SJCRH30 (cell line): Measurements from ENCODE around the gene TACR1. TPM values are rescaled to one million over a fixed set of nuclear protein-coding genes. Genes with fewer than 3 reads are reported as not detected.

Source experiments
- DNase-seq, 2 experiments: peaks; one replicate each; pipeline ENCODE4 v3.0.0-alpha.2; 2015 to 2020
- H3K27ac ChIP-seq: fragments of 250-450 bp; sonication (Bioruptor Pico); 2 replicates; pipeline ENCODE4 v1.5.1; 2020; ENCODE audit warnings: mild to moderate bottlenecking, moderate library complexity
- H3K27me3 ChIP-seq: fragments of 250-450 bp; sonication (Bioruptor Pico); 2 replicates; pipeline ENCODE4 v1.5.1; 2020; ENCODE audit warnings: mild to moderate bottlenecking, moderate library complexity
- H3K36me3 ChIP-seq: fragments of 250-450 bp; sonication (Bioruptor Pico); 2 replicates; pipeline ENCODE4 v1.5.1; 2020; ENCODE audit warnings: mild to moderate bottlenecking, moderate library complexity
- H3K4me1 ChIP-seq: fragments of 250-450 bp; sonication (Bioruptor Pico); 2 replicates; pipeline ENCODE4 v1.5.1; 2020; ENCODE audit warnings: mild to moderate bottlenecking, moderate library complexity
- H3K4me3 ChIP-seq: fragments of 250-450 bp; sonication (Bioruptor Pico); 2 replicates; pipeline ENCODE4 v1.5.1; 2020; ENCODE audit warnings: mild to moderate bottlenecking, moderate library complexity
- H3K9me3 ChIP-seq: fragments of 250-450 bp; sonication (Bioruptor Pico); replicated peaks from 2 replicates; pipeline ENCODE4 v1.5.1; 2020; ENCODE audit warnings: mild to moderate bottlenecking, moderate library complexity
- total RNA-seq: library from RNA; depleted of rRNA; stranded (reverse); fragments of >200 nt; shearing (Covaris generic); gene quantifications from 2 replicates; pipeline ENCODE4 v1.2.3, GENCODE V29; 2014

The TACR1 gene
- total RNA-seq, 1 experiment from 2014 or later, result not detected

DNA sequence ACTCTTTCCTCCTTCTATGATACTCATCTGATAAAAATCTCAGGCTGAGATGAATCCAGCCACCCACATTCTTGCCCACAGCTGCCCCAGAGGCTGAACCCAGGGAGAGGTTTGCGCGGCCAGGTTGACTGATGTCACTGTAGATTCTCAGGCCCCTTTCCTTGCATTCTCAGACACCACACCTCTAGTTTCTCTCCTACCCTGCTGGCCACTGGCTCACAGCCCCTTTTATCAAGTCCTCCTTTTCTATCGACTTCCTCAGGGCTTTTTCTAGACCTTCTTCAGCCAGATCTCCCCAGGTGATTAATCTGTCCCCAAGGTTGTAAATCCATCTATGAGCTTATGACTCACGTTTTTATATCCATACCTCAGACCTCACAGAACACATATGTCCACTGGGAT is 99.8 kb downstream of the TACR1 start:
- H3K9me3 ChIP-seq, result peaks cover 3% of the 10 kb centered on the region; the same call in 1 of the 2 replicates
- H3K27ac ChIP-seq, result no peak overlapping the region
- no peak overlapping the region for H3K4me3 ChIP-seq
- H3K36me3 ChIP-seq, result no peaks in the 10 kb centered on the region
- no peaks in the 10 kb centered on the region for H3K27me3 ChIP-seq
- peaks cover 3% of the 10 kb centered on the region; the same call in 1 of the 2 replicates for H3K4me1 ChIP-seq
- no peak for DNase-seq

DNA sequence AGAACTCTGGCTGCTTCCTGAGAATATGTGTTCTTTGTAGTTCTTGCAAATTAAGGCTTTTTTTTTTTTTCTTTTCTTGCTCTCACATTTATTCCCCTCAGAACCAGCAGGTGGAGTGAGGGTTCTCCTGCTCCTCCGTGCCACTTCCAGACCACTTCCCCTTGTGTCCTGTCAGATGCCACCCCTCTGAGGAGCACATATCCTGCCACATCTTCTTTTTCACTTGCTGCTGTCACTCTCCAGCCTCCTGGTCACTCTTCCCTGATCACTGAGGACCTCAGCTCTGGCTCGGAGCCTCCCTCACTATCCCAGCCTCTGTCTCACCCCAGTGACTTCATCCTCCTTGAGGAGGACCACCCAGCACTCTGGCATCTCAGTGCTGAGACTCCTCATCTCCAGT is 100.5 kb downstream of the TACR1 start:
- Histone ChIP-seq H3K27ac (no peak overlapping the region), H3K27me3 (no peaks in the 10 kb centered on the region), H3K9me3 (peaks cover 3% of the 10 kb centered on the region; the same call in 1 of the 2 replicates), H3K36me3 (no peaks in the 10 kb centered on the region), H3K4me3 (no peak overlapping the region), H3K4me1 (peaks cover 3% of the 10 kb centered on the region; the same call in 1 of the 2 replicates)
- peak; percentile 36 to 63 for DNase-seq

DNA sequence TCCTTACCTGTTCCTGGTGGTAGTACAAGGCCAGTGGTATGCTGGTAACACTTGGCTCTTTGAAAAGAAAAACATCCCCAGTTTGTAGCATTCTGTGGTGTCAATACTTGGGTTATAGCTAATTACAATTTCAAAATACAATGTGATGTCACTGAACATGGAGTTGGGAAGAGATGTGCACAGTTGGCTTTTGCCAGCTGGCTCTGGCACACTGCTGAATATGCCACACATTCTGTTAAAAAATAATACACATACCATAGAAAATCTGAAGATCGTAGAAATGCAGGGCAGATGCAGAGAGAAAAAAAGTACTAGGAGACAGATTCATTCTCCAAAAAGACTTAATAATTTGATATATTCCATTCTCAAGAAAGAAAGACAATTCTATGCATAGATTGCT is 101.5 kb downstream of the TACR1 start:
- Histone ChIP-seq H3K36me3 (no peaks in the 10 kb centered on the region), H3K27ac (no peak overlapping the region), H3K27me3 (no peaks in the 10 kb centered on the region), H3K4me3 (no peak overlapping the region), H3K4me1 (peaks cover 3% of the 10 kb centered on the region; the same call in 1 of the 2 replicates), H3K9me3 (peaks cover 3% of the 10 kb centered on the region; the same call in 1 of the 2 replicates)
- no peak for DNase-seq

DNA sequence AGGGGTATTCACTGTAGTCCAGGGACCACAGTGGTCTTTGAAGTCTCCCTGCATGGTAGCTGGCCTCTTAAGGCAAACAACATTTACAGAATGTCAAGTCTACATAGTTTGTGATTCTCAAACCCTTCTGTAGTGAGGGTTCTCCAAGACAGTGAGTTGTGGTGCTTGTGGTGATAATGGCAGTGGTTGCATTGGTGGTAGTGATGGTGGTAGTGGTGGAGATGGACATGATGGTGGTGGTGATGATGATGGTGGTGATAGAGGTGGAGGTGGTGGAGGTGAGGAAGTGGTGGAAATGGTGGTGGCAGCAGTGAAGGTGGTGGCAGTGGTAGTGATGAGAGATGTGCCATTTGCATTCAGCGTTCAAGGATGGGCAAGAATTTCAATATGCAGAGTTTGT is 104.9 kb downstream of the TACR1 start:
- no peaks in the 10 kb centered on the region for H3K36me3 ChIP-seq
- H3K9me3 ChIP-seq, result no peaks in the 10 kb centered on the region
- no peak for DNase-seq
- no peaks in the 10 kb centered on the region for H3K27me3 ChIP-seq
- H3K4me1 ChIP-seq, result no peaks in the 10 kb centered on the region
- no peak overlapping the region for H3K27ac ChIP-seq
- no peak overlapping the region for H3K4me3 ChIP-seq

DNA sequence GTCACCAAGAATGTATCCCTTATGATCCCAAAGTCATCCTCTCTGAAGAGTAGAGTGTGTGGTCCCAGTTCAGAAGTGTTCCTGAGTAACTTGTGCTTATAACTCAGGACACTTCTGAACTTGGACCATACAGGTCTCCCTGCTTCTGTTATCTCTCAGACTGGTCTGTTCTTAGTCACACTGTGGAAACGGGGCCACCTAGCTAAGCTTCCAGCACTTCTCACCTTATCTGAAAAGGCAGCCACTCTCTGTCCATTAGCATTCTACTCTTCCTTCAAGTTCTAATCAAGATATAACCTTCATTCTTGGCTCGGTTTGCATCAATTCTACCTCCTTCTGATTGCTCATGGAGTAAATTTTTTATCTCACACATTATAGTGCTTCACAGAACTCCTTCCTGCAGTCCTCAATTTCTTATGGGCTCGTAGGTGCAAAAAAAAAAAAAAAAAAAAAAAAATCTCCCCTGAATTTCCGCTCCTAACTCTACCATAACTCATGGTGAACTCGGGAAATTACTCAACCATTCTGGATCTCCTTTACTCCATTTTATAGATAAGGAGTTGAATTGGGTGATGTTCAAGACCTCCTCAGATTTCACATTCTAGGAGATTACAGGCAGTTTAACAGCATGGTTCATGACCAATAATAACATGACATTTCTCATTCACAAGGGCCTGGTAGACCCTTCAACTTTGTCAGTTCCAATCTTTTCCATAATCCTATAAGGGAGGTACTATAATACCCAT is 108.4 kb downstream of the TACR1 start:
- no peak for DNase-seq
- Histone ChIP-seq H3K27me3 (no peaks in the 10 kb centered on the region), H3K4me3 (no peak overlapping the region), H3K9me3 (no peaks in the 10 kb centered on the region), H3K4me1 (no peaks in the 10 kb centered on the region), H3K36me3 (no peaks in the 10 kb centered on the region), H3K27ac (no peak overlapping the region)

DNA sequence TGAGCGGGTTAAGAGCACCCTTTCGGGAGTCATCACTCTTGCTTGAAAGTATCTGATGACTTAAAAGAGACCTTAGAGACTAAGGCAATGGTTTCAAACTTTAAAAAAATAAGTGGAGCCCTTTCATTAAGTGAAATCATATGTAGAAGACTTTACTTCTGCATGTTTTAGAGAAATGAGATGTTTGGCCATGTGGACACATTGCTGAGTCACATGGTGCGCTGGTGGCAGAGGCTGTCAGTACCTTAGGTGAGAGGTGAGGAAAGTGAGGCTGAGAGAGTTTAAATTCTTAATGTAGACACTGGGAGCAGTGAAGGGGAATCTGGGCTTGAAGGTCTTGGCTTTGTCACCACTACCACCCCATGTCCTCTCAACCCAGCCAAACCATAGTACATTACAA is 109.8 kb downstream of the TACR1 start:
- no peak for DNase-seq
- no peak overlapping the region for H3K27ac ChIP-seq

DNA sequence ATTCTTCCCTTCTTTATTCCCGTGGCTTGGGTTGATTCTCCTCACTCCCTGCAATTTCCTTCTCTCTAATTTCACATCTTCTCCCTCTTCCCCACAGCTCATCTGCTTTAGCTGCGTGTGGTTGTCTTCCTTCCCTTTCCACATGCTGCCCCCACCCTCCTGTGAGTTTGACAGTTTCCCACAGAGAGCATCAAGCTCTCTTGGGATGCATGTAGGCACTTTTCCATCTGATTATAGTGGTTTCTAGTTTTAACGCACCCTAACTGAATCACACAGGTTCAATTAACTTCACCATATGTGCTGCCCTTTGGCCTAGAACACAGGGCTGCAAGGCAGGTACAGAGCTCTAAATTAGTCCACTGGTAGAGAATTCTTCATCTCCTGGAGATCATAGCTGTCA is 110.5 kb downstream of the TACR1 start:
- Histone ChIP-seq H3K4me1 (no peaks in the 10 kb centered on the region), H3K27me3 (no peaks in the 10 kb centered on the region), H3K36me3 (no peaks in the 10 kb centered on the region), H3K4me3 (no peak overlapping the region), H3K9me3 (no peaks in the 10 kb centered on the region), H3K27ac (no peak overlapping the region)
- no peak for DNase-seq

More for the DNA sequence above, 109.8 kb downstream of the TACR1 start:
- H3K4me1 ChIP-seq, result no peaks in the 10 kb centered on the region
- H3K9me3 ChIP-seq, result no peaks in the 10 kb centered on the region
- H3K36me3 ChIP-seq, result no peaks in the 10 kb centered on the region
- no peaks in the 10 kb centered on the region for H3K27me3 ChIP-seq
- no peak overlapping the region for H3K4me3 ChIP-seq

- 0 out of 2 replicates have a peak, but pooled peaks cover 6% of the 10 kb centered on the region for H3K9me3 ChIP-seq
- no peak for DNase-seq
- no peaks in the 10 kb centered on the region for H3K36me3 ChIP-seq
- H3K27me3 ChIP-seq, result no peaks in the 10 kb centered on the region
- no peak overlapping the region for H3K27ac ChIP-seq
- no peak overlapping the region for H3K4me3 ChIP-seq
- H3K4me1 ChIP-seq, result no peaks in the 10 kb centered on the region
Measured at GRCh38 chr2:75087736-75088135, 111.6 kb downstream of the TACR1 start.

DNA sequence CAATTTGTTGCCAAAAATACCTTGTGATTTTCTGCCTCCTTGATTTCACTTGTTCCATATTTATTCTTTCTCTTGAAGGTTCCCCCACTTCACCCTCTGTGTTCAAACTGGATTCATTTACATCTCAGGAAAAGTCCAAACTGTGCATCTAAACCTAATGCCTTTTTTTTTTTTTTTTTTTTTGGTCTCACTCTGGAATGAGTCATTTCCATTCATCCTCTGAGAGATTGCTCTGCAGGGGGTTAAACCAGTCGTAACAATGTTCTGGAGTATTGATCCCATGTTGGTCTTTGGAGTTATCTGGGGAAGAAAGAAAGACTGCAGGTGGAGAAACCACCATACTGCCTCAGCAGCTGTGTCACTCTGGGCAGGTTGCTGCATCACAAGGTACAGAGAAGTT is 119.7 kb downstream of the TACR1 start:
- H3K27me3 ChIP-seq, result no peaks in the 10 kb centered on the region
- H3K4me3 ChIP-seq, result no peak overlapping the region
- peaks cover 6% of the 10 kb centered on the region; the same call in 1 of the 2 replicates for H3K9me3 ChIP-seq
- no peaks in the 10 kb centered on the region for H3K36me3 ChIP-seq
- DNase-seq, result no peak
- peaks cover 34% of the 10 kb centered on the region for H3K4me1 ChIP-seq
- no peak overlapping the region for H3K27ac ChIP-seq

- no peaks in the 10 kb centered on the region for H3K36me3 ChIP-seq
- H3K4me3 ChIP-seq, result no peak overlapping the region
- no peak for DNase-seq
- peaks cover 41% of the 10 kb centered on the region for H3K4me1 ChIP-seq
- no peaks in the 10 kb centered on the region for H3K27me3 ChIP-seq
- H3K27ac ChIP-seq, result no peak overlapping the region
- H3K9me3 ChIP-seq, result peaks cover under 1% of the 10 kb centered on the region; the same call in 1 of the 2 replicates
Measured at GRCh38 chr2:75077909-75078308, 121.4 kb downstream of the TACR1 start.

- H3K27ac ChIP-seq, result peak overlapping the region; percentile 84
Measured at GRCh38 chr2:75076088-75076487, 123.2 kb downstream of the TACR1 start.

GRCh38 chr2:75074708-75075107 is 124.6 kb downstream of the TACR1 start:
- H3K4me3 ChIP-seq, result no peak overlapping the region
- peaks cover 39% of the 10 kb centered on the region for H3K4me1 ChIP-seq
- no peak for DNase-seq
- no peaks in the 10 kb centered on the region for H3K9me3 ChIP-seq
- no peak overlapping the region; the same call in 1 of the 2 replicates for H3K27ac ChIP-seq
- H3K36me3 ChIP-seq, result no peaks in the 10 kb centered on the region
- H3K27me3 ChIP-seq, result no peaks in the 10 kb centered on the region

More at GRCh38 chr2:75076088-75076487, 123.2 kb downstream of the TACR1 start:
- Histone ChIP-seq H3K4me3 (no peak overlapping the region; the same call in 1 of the 2 replicates), H3K9me3 (no peaks in the 10 kb centered on the region), H3K36me3 (no peaks in the 10 kb centered on the region), H3K4me1 (peaks cover 41% of the 10 kb centered on the region), H3K27me3 (no peaks in the 10 kb centered on the region)
- peak; percentile 93 to 99 for DNase-seq

DNA sequence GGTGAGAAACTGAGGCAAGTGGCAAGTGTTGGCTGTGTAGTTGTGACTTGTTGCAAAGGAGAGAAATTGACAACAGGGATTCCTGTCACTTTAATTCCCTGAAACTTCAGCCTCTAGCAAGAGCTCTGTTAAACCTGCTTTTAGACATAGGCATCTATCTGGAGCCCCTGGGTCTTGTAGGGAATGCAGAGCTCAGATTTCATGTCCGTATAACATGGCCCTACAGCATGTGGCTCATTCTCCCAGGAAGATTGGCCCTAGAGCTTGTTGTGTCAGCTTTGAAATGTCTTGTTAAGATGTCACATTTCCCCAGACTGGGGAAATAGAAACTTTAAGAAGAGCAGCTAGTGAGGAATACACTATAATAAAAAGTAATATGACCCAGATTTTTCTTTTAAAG is 125.1 kb downstream of the TACR1 start:
- H3K27ac ChIP-seq, result no peak overlapping the region; the same call in 1 of the 2 replicates
- no peak overlapping the region for H3K4me3 ChIP-seq
- H3K36me3 ChIP-seq, result no peaks in the 10 kb centered on the region
- H3K4me1 ChIP-seq, result peaks cover 34% of the 10 kb centered on the region
- H3K27me3 ChIP-seq, result no peaks in the 10 kb centered on the region
- peak; percentile 22 to 62 for DNase-seq
- H3K9me3 ChIP-seq, result peaks cover 2% of the 10 kb centered on the region; the same call in 1 of the 2 replicates

DNA sequence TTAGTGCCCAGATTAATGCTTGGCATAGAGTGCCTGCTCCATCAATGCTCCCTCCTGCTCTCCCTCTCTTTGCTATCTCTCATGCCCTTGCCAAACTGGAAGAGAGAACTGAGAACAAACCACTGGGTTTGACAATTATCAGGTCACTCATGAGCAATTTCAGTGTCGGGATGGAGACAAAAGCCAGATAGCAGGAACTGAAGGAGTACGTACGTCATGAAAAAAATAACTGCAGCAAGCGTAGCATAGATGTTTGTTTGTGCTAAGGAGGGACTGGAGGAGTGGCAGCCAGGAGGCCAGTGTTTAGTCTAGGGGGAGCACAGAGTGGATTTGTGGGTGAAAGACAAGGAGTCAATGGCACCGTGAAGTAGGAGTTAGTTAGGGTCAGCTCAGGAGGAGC is 127.6 kb downstream of the TACR1 start:
- peaks cover 5% of the 10 kb centered on the region; the same call in 1 of the 2 replicates for H3K9me3 ChIP-seq
- no peaks in the 10 kb centered on the region for H3K36me3 ChIP-seq
- DNase-seq, result no peak
- H3K4me1 ChIP-seq, result peaks cover 27% of the 10 kb centered on the region
- no peak overlapping the region for H3K27ac ChIP-seq
- no peak overlapping the region for H3K4me3 ChIP-seq
- H3K27me3 ChIP-seq, result no peaks in the 10 kb centered on the region

GRCh38 chr2:75068546-75068945 is 130.8 kb downstream of the TACR1 start:
- Histone ChIP-seq H3K27me3 (no peaks in the 10 kb centered on the region), H3K4me3 (no peak overlapping the region), H3K4me1 (no peaks in the 10 kb centered on the region; the same call in 1 of the 2 replicates), H3K27ac (no peak overlapping the region), H3K9me3 (peaks cover 5% of the 10 kb centered on the region; the same call in 1 of the 2 replicates), H3K36me3 (no peaks in the 10 kb centered on the region)
- no peak for DNase-seq
